Measurements from ENCODE around the gene CCDC24. TPM values are rescaled to one million over a fixed set of nuclear protein-coding genes. Genes with fewer than 3 reads are reported as not detected.

The CCDC24 gene
- total and polyA plus RNA-seq, 2 of the 13 experiments (the other 11 are each of a cell fraction or from before 2014, with no cell fraction given): 1.4 to 2.9 TPM

- in situ Hi-C loops (cut with HindIII; ENCODE audit: extremely low pct_ligation_motif_present, low pct_unique_long_range_greater_than_20kb): loop anchor here (5.0 kb wide), 1 partner anchor 36 kb away; the partner anchor contains the start of gene SLC6A9
- 69% methylated on average over 17 of the region's 21 CpGs for WGBS (ENCODE audit: low lambda C conversion rate)
Measured at GRCh38 chr1:43995984-43996732, 4.8 kb downstream of the CCDC24 start.

More at GRCh38 chr1:43995984-43996732, 4.8 kb downstream of the CCDC24 start:
- TF ChIP-seq AGO2 (optimal IDR thresholded peaks at IDR 0.05; ENCODE audit: low read depth, low read length) (peak; percentile 59), AGO1 (IDR thresholded peaks at IDR 0.05; ENCODE audit: low read depth, low read length, poor library complexity, severe bottlenecking) (peak; percentile 58), AKNA (CRISPR knock-in tag; IDR thresholded peaks at IDR 0.05; ENCODE audit: borderline replicate concordance) (no peak)
- H4K20me1 ChIP-seq (ENCODE audit: insufficient read depth, low read length): no peaks in the 10 kb centered on the region
- ATAC-seq (no peak), FAIRE-seq (no peak), DNase-seq (ENCODE audit: low spot score) (no peak)
- ChIA-PET CTCF (ENCODE audit: low intra/inter-chr PET ratio, low total read pairs) (interaction anchor here (1.3 kb wide), 1 partner anchor 40 kb away, joined by 8 read pairs; no protein-coding TSS in a partner anchor), POLR2A (interaction anchor here (1.1 to 1.2 kb wide), 2 partner anchors 18 to 47 kb away, joined by 3 to 4 read pairs; no protein-coding TSS in a partner anchor)
- H3K27me3 ChIP-seq (ENCODE audit: control insufficient read depth in 1 of 2, insufficient read depth in 2 of 2, low read length in 2 of 2): no peaks in the 10 kb centered on the region
- peak overlapping the region in 1 of 3 experiments; percentile 6; a peak in 1 of 6 replicates for H3K4me3 ChIP-seq (replicated peaks in 1 of 3; ENCODE audit: insufficient read depth in 1 of 3, low read depth in 2 of 3, low read length in 3 of 3)
- H3K36me3 ChIP-seq (replicated peaks in 1 of 2; ENCODE audit: control insufficient read depth in 1 of 2, insufficient read depth in 2 of 2, low read length in 2 of 2): peaks cover 2 to 13% of the 10 kb centered on the region in 2 experiments; a peak in 2 of 5 replicates
- H3K27ac ChIP-seq (ENCODE audit: extremely low read length, insufficient read depth, low read length): no peak overlapping the region
- no peak overlapping the region for H3K9ac ChIP-seq (ENCODE audit: insufficient read depth, low read depth, low read length)
- H3K4me1 ChIP-seq (ENCODE audit: insufficient read depth, low read length): peaks cover 45% of the 10 kb centered on the region
- no peaks in the 10 kb centered on the region for H3K79me2 ChIP-seq (ENCODE audit: insufficient read depth, low read length)
- H3K4me2 ChIP-seq (ENCODE audit: low read depth, low read length): no peak overlapping the region
- no peaks in the 10 kb centered on the region for H3K9me3 ChIP-seq (ENCODE audit: low read length)
- intact Hi-C loops (cut with micrococcal nuclease; ENCODE audit: unreplicated experiment): loop anchor here (2.0 kb wide), 1 partner anchor 41 kb away; no protein-coding TSS in a partner anchor
- H2AFZ ChIP-seq (ENCODE audit: low read length): no peak overlapping the region
- no TSS peak for BruUV-seq (replicated peaks)

Data from HepG2 (cell line).